Jurkat, Clone E6-1 (cell line): ENCODE data around the gene MRC2.

Source experiments
- DNase-seq: peaks from one replicate; pipeline ENCODE4 v3.0.0-alpha.2; 2011; ENCODE audit warnings: low read depth, low spot score
- H3K4me3 ChIP-seq: 2 replicates; pipeline ENCODE4 v1.5.1; 2011; ENCODE audit warnings: mild to moderate bottlenecking, low read length, control low read depth, moderate library complexity

The MRC2 gene

GRCh38 chr17:62727916-62728672 is 100.6 kb downstream of the MRC2 start:
- H3K4me3 ChIP-seq, result no peak overlapping the region
- no peak for DNase-seq

- no peak overlapping the region for H3K4me3 ChIP-seq
- DNase-seq, result no peak
Observed at GRCh38 chr17:62732125-62732524, 104.7 kb downstream of the MRC2 start.

- DNase-seq, result no peak
- no peak overlapping the region for H3K4me3 ChIP-seq
Observed at GRCh38 chr17:62735044-62735651, 107.7 kb downstream of the MRC2 start.

GRCh38 chr17:62737513-62737912 is 110.0 kb downstream of the MRC2 start:
- no peak for DNase-seq
- H3K4me3 ChIP-seq, result no peak overlapping the region

- H3K4me3 ChIP-seq, result no peak overlapping the region
- no peak for DNase-seq
Observed at GRCh38 chr17:62738281-62738680, 110.8 kb downstream of the MRC2 start.

- DNase-seq, result no peak
- no peak overlapping the region for H3K4me3 ChIP-seq
Observed at GRCh38 chr17:62739645-62740388, 112.3 kb downstream of the MRC2 start.

GRCh38 chr17:62741290-62741689 is 113.8 kb downstream of the MRC2 start:
- H3K4me3 ChIP-seq, result no peak overlapping the region
- DNase-seq, result no peak
